Panc1 (cell line): Measurements from ENCODE around the gene SLC6A4. TPM values are rescaled to one million over a fixed set of nuclear protein-coding genes. Genes with fewer than 3 reads are reported as not detected.

Source experiments
- ATAC-seq: fragments of 200-7000 bp; cut with Tn5 transposase; 2 replicates; pipeline ENCODE4 v1.9.1; 2020; ENCODE audit warnings: mild to moderate bottlenecking, moderate library complexity
- BruUV-seq: library from RNA; stranded (reverse); fragments of 400-500 nt; replicated peaks from 2 replicates; lab custom pipeline; 2021; lab: Mats Ljungman, UMichigan
- CTCF ChIA-PET: fragments of 300-600 bp; sonication (Branson Sonifier 250); formaldehyde crosslinking; loops from one replicate; lab custom pipeline; 2022; ENCODE audit warnings: antibody characterized with exemption; lab: Charles Lee
- POLR2A ChIA-PET: fragments of 300-600 bp; sonication (Branson Sonifier 250); formaldehyde crosslinking; loops from one replicate; lab custom pipeline; 2022; ENCODE audit warnings: antibody characterized with exemption; lab: Charles Lee
- DNase-seq: peaks from one replicate; pipeline ENCODE4 v3.0.0-alpha.2; 2010; ENCODE audit warnings: low read depth, low spot score
- H3K27ac ChIP-seq: 2 replicates; pipeline ENCODE4 v1.5.1; 2011; ENCODE audit warnings: mild to moderate bottlenecking, low read length, inconsistent platforms
- H3K27me3 ChIP-seq: fragments of 200-500 bp; sonication (Bioruptor generic); 2 replicates; pipeline ENCODE4 v1.6.0; 2014; ENCODE audit warnings: low read length, inconsistent platforms; ENCODE audit not compliant: control insufficient read depth, insufficient read depth
- H3K36me3 ChIP-seq: fragments of 200-500 bp; sonication (Bioruptor generic); 2 replicates; pipeline ENCODE4 v1.5.1; 2014; ENCODE audit warnings: inconsistent platforms, mild to moderate bottlenecking, low read length, moderate library complexity; ENCODE audit not compliant: control insufficient read depth, insufficient read depth
- H3K4me1 ChIP-seq: 2 replicates; pipeline ENCODE4 v1.5.1; 2011; ENCODE audit warnings: inconsistent platforms, mild to moderate bottlenecking, low read length, moderate library complexity; ENCODE audit not compliant: control insufficient read depth, insufficient read depth
- H3K4me3 ChIP-seq, 2 experiments: 2 replicates each; pipeline ENCODE4 v1.5.1; 2011 to 2012; ENCODE audit warnings: low read depth in 2 of 2, low read length in 2 of 2, mild to moderate bottlenecking in 2 of 2, inconsistent platforms in 1 of 2, moderate library complexity in 1 of 2
- H3K9me3 ChIP-seq: fragments of 200-500 bp; sonication (Bioruptor generic); 2 replicates; pipeline ENCODE4 v1.5.1; 2014; ENCODE audit warnings: low read depth, mild to moderate bottlenecking, inconsistent platforms, low read length, moderate library complexity; ENCODE audit not compliant: control insufficient read depth, insufficient read depth
- POLR2AphosphoS5 ChIP-seq: IDR thresholded peaks from 2 replicates; pipeline ENCODE4 v1.6.1; 2012; ENCODE audit warnings: mild to moderate bottlenecking, low read depth, low read length, moderate library complexity
- SIN3A ChIP-seq: IDR thresholded peaks from 2 replicates; pipeline ENCODE4 v1.6.1; 2012; ENCODE audit warnings: low read depth, mild to moderate bottlenecking, low read length, moderate library complexity, borderline replicate concordance; ENCODE audit not compliant: insufficient read depth
- TCF7L2 ChIP-seq: IDR thresholded peaks from 2 replicates; pipeline ENCODE4 v1.6.1; 2011; ENCODE audit warnings: mild to moderate bottlenecking, low read depth, low read length, inconsistent platforms
- in situ Hi-C: cut with HindIII; loops from 2 replicates; pipeline ENCODE4 v1.10.0; 2016; ENCODE audit warnings: low sequenced_read_pairs, low pct_unique_long_range_greater_than_20kb
- intact Hi-C: fragments of 100-400 bp; cut with micrococcal nuclease; formaldehyde crosslinking; loops from one replicate; pipeline ENCODE4 v1.10.0; 2022; ENCODE audit not compliant: unreplicated experiment
- total RNA-seq: library from RNA; stranded (reverse); gene quantifications from one replicate; pipeline ENCODE4 v1.2.1, GENCODE V29; 2021; ENCODE audit not compliant: unreplicated experiment
- TF ChIP-seq, protein P1 (sequence below), 2 experiments: IDR thresholded peaks; 2 replicates each; pipeline ENCODE4 v1.6.1; 2011 to 2012; ENCODE audit warnings: low read depth in 2 of 2, control low read depth in 1 of 2, low read length in 1 of 2, mild to moderate bottlenecking in 1 of 2, moderate library complexity in 1 of 2; ENCODE audit not compliant: insufficient read depth in 1 of 2
- TF ChIP-seq, protein P2 (sequence below): fragments of 450-650 bp; IDR thresholded peaks from 2 replicates; pipeline ENCODE4 v1.5.1; 2017; ENCODE audit warnings: mild to moderate bottlenecking

Gene SLC6A4
- total RNA-seq, 1 experiment from 2014 or later, result not detected

DNA sequence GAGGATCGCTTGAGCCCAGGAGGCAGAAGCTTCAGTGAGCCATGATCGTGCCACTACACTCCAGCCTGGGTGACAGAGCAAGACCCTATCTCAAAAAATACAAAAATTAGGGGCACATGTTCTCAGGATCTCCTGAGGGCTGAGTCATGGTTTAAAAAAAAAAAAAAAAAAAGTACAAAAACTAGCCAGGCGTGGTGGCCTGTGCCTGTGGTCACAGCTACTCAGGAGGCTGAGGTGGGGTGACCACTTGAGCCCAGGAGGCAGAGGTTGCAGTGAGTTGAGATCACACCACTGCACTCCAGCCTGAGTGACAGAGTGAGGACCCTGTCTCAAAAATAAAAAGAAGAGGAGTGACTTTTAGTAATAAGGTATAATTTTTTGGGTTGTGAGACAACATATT lies 39.4 kb upstream of the SLC6A4 start:
- H3K27ac ChIP-seq, result no peak overlapping the region
- H3K27me3 ChIP-seq, result no peaks in the 10 kb centered on the region
- H3K36me3 ChIP-seq, result peaks cover 27% of the 10 kb centered on the region
- H3K4me1 ChIP-seq, result no peaks in the 10 kb centered on the region
- CTCF ChIA-PET, result interaction anchor here (0.7 kb wide), 1 partner anchor 666 kb away, joined by 3 read pairs; no protein-coding TSS in a partner anchor
- no peaks in the 10 kb centered on the region for H3K9me3 ChIP-seq
- POLR2A ChIA-PET, result no interaction called here
- no TSS peak for BruUV-seq
- in situ Hi-C loops (no loop called here), intact Hi-C loops (no loop called here)
- no peak for ATAC-seq
- no peak overlapping the region for H3K4me3 ChIP-seq
- TF ChIP-seq, protein P1, sequence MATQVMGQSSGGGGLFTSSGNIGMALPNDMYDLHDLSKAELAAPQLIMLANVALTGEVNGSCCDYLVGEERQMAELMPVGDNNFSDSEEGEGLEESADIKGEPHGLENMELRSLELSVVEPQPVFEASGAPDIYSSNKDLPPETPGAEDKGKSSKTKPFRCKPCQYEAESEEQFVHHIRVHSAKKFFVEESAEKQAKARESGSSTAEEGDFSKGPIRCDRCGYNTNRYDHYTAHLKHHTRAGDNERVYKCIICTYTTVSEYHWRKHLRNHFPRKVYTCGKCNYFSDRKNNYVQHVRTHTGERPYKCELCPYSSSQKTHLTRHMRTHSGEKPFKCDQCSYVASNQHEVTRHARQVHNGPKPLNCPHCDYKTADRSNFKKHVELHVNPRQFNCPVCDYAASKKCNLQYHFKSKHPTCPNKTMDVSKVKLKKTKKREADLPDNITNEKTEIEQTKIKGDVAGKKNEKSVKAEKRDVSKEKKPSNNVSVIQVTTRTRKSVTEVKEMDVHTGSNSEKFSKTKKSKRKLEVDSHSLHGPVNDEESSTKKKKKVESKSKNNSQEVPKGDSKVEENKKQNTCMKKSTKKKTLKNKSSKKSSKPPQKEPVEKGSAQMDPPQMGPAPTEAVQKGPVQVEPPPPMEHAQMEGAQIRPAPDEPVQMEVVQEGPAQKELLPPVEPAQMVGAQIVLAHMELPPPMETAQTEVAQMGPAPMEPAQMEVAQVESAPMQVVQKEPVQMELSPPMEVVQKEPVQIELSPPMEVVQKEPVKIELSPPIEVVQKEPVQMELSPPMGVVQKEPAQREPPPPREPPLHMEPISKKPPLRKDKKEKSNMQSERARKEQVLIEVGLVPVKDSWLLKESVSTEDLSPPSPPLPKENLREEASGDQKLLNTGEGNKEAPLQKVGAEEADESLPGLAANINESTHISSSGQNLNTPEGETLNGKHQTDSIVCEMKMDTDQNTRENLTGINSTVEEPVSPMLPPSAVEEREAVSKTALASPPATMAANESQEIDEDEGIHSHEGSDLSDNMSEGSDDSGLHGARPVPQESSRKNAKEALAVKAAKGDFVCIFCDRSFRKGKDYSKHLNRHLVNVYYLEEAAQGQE (IDR thresholded peaks at IDR 0.05; ENCODE audit: insufficient read depth in 1 of 2, low read depth in 2 of 2, low read length in 1 of 2), result no peak
- TF ChIP-seq TCF7L2 (no peak), POLR2AphosphoS5 (no peak), SIN3A (no peak)
- TF ChIP-seq, protein P2, sequence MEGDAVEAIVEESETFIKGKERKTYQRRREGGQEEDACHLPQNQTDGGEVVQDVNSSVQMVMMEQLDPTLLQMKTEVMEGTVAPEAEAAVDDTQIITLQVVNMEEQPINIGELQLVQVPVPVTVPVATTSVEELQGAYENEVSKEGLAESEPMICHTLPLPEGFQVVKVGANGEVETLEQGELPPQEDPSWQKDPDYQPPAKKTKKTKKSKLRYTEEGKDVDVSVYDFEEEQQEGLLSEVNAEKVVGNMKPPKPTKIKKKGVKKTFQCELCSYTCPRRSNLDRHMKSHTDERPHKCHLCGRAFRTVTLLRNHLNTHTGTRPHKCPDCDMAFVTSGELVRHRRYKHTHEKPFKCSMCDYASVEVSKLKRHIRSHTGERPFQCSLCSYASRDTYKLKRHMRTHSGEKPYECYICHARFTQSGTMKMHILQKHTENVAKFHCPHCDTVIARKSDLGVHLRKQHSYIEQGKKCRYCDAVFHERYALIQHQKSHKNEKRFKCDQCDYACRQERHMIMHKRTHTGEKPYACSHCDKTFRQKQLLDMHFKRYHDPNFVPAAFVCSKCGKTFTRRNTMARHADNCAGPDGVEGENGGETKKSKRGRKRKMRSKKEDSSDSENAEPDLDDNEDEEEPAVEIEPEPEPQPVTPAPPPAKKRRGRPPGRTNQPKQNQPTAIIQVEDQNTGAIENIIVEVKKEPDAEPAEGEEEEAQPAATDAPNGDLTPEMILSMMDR, result no peak
- no peak for DNase-seq

DNA sequence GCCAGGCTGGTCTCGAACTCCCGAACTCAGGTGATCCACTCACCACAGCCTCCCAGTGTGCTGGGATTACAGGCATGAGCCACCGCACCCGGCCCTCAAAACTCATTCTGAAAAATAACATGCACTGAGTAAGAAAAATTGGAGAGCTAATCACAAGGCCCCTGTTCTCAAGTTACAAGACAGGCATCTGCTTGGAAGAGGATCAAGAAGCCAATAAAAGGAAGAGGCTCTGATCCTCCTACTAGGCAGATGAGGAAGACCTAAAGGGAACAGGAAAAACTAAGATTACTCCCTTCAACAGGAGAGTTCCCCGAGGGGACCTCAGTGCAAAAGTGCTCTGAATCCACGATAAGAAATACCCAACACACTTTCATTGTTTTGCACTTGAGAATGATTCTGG lies 37.9 kb upstream of the SLC6A4 start:
- ChIA-PET CTCF (no interaction called here), POLR2A (no interaction called here)
- Histone ChIP-seq H3K9me3 (no peaks in the 10 kb centered on the region), H3K27ac (no peak overlapping the region), H3K36me3 (peaks cover 33% of the 10 kb centered on the region), H3K4me1 (no peaks in the 10 kb centered on the region), H3K4me3 (no peak overlapping the region), H3K27me3 (no peaks in the 10 kb centered on the region)
- TF ChIP-seq SIN3A, result no peak
- TF ChIP-seq, protein P2, result no peak
- TF ChIP-seq, protein P1 (IDR thresholded peaks at IDR 0.05; ENCODE audit: insufficient read depth in 1 of 2, low read depth in 2 of 2, low read length in 1 of 2), result no peak
- TF ChIP-seq POLR2AphosphoS5, result no peak
- no peak for TF ChIP-seq TCF7L2
- in situ Hi-C loops, result no loop called here
- BruUV-seq, result no TSS peak
- no peak for ATAC-seq
- intact Hi-C loops, result no loop called here
- DNase-seq, result no peak
